ENCODE measurements around the gene PRSS53.
"Not testable (repeated sequence)": the region's sequence is repeated elsewhere in the genome, so short reads cannot be mapped to it uniquely, and the experiment has no call there.

PRSS53 gene

GRCh38 chr16:31108794-31109558, 20.2 kb upstream of the PRSS53 start:
- Mint-ChIP-seq H3K4me3 (peak overlapping the region; percentile 90), H3K27me3 (no peaks in the 10 kb centered on the region), H3K27ac (peak overlapping the region; percentile 22), H3K36me3 (no peaks in the 10 kb centered on the region), H3K9me3 (ENCODE audit: low read depth) (no peaks in the 10 kb centered on the region), H3K4me1 (ENCODE audit: low read depth) (peaks cover 20% of the 10 kb centered on the region)

GRCh38 chr16:31108035-31108793, 19.5 kb upstream of the PRSS53 start, which contains the start of gene BCKDK:
TSS of gene BCKDK (plus strand) at chr16:31108386. CDS start at chr16:31109224, 838 bp downstream.
- Mint-ChIP-seq H3K4me3 (peak within 1 kb of the TSS; percentile 90), H3K9me3 (ENCODE audit: low read depth) (no peaks in the 10 kb centered on the region), H3K4me1 (ENCODE audit: low read depth) (peaks cover 18% of the 10 kb centered on the region), H3K27me3 (no peaks in the 10 kb centered on the region), H3K27ac (peak within 1 kb of the TSS; percentile 93), H3K36me3 (no peaks in the 10 kb centered on the region)

GRCh38 chr16:31107465-31107867, 18.7 kb upstream of the PRSS53 start:
- H3K27me3 Mint-ChIP-seq: no peaks in the 10 kb centered on the region
- H3K4me1 Mint-ChIP-seq (ENCODE audit: low read depth): peaks cover 18% of the 10 kb centered on the region
- peak overlapping the region; percentile 88 for H3K4me3 Mint-ChIP-seq
- H3K27ac Mint-ChIP-seq: peak overlapping the region; percentile 93
- H3K9me3 Mint-ChIP-seq (ENCODE audit: low read depth): no peaks in the 10 kb centered on the region
- no peaks in the 10 kb centered on the region for H3K36me3 Mint-ChIP-seq

- H3K4me3 Mint-ChIP-seq: peak overlapping the region; percentile 88
- no peak overlapping the region for H3K27ac Mint-ChIP-seq
Measured at GRCh38 chr16:31106509-31107464, 18.0 kb upstream of the PRSS53 start.

GRCh38 chr16:31105677-31106213, 17.0 kb upstream of the PRSS53 start:
- Mint-ChIP-seq H3K4me3 (peak overlapping the region; percentile 42), H3K36me3 (no peaks in the 10 kb centered on the region), H3K27ac (peak overlapping the region; percentile 16), H3K4me1 (ENCODE audit: low read depth) (peaks cover 18% of the 10 kb centered on the region), H3K9me3 (ENCODE audit: low read depth) (no peaks in the 10 kb centered on the region), H3K27me3 (no peaks in the 10 kb centered on the region)

More at GRCh38 chr16:31106509-31107464, 18.0 kb upstream of the PRSS53 start:
- Mint-ChIP-seq H3K36me3 (no peaks in the 10 kb centered on the region), H3K27me3 (no peaks in the 10 kb centered on the region), H3K9me3 (ENCODE audit: low read depth) (no peaks in the 10 kb centered on the region), H3K4me1 (ENCODE audit: low read depth) (peaks cover 18% of the 10 kb centered on the region)

GRCh38 chr16:31100876-31101641, 12.3 kb upstream of the PRSS53 start:
- H3K4me1 Mint-ChIP-seq (ENCODE audit: low read depth); H3K36me3 Mint-ChIP-seq; H3K27me3 Mint-ChIP-seq; H3K27ac Mint-ChIP-seq; H3K9me3 Mint-ChIP-seq (ENCODE audit: low read depth); H3K4me3 Mint-ChIP-seq: not testable (repeated sequence)

- H3K4me1 Mint-ChIP-seq (ENCODE audit: low read depth): peaks cover 7% of the 10 kb centered on the region
- H3K36me3 Mint-ChIP-seq: no peaks in the 10 kb centered on the region
- no peak overlapping the region for H3K4me3 Mint-ChIP-seq
- H3K27ac Mint-ChIP-seq: no peak overlapping the region
- H3K9me3 Mint-ChIP-seq (ENCODE audit: low read depth): no peaks in the 10 kb centered on the region
- no peaks in the 10 kb centered on the region for H3K27me3 Mint-ChIP-seq
Measured at GRCh38 chr16:31099860-31100638, 11.3 kb upstream of the PRSS53 start.

- Mint-ChIP-seq H3K27me3 (no peaks in the 10 kb centered on the region), H3K36me3 (no peaks in the 10 kb centered on the region), H3K4me1 (ENCODE audit: low read depth) (peaks cover 23% of the 10 kb centered on the region), H3K9me3 (ENCODE audit: low read depth) (no peaks in the 10 kb centered on the region), H3K27ac (peak within 1 kb of the TSS; percentile 87), H3K4me3 (peak within 1 kb of the TSS; percentile 97)
Measured at GRCh38 chr16:31094424-31095120, 5.8 kb upstream of the PRSS53 start, which contains the start of gene VKORC1. TSS of gene VKORC1 (minus strand) at chr16:31094797. CDS start at chr16:31094729, 68 bp downstream.

- no peaks in the 10 kb centered on the region for H3K27me3 Mint-ChIP-seq
- peaks cover 23% of the 10 kb centered on the region for H3K4me1 Mint-ChIP-seq (ENCODE audit: low read depth)
- no peaks in the 10 kb centered on the region for H3K9me3 Mint-ChIP-seq (ENCODE audit: low read depth)
- H3K36me3 Mint-ChIP-seq: no peaks in the 10 kb centered on the region
- peak overlapping the region; percentile 87 for H3K27ac Mint-ChIP-seq
- peak overlapping the region; percentile 97 for H3K4me3 Mint-ChIP-seq
Measured at GRCh38 chr16:31094088-31094423, 5.3 kb upstream of the PRSS53 start.

GRCh38 chr16:31093132-31093703, 4.5 kb upstream of the PRSS53 start:
- Mint-ChIP-seq H3K27me3 (no peaks in the 10 kb centered on the region), H3K4me3 (peak overlapping the region; percentile 63), H3K36me3 (no peaks in the 10 kb centered on the region), H3K27ac (no peak overlapping the region), H3K9me3 (ENCODE audit: low read depth) (no peaks in the 10 kb centered on the region), H3K4me1 (ENCODE audit: low read depth) (peaks cover 23% of the 10 kb centered on the region)

GRCh38 chr16:31092330-31092729, 3.6 kb upstream of the PRSS53 start:
- Mint-ChIP-seq H3K4me3 (peak overlapping the region; percentile 63), H3K9me3 (ENCODE audit: low read depth) (no peaks in the 10 kb centered on the region), H3K36me3 (no peaks in the 10 kb centered on the region), H3K27me3 (no peaks in the 10 kb centered on the region), H3K27ac (no peak overlapping the region), H3K4me1 (ENCODE audit: low read depth) (peaks cover 23% of the 10 kb centered on the region)

GRCh38 chr16:31090540-31090939, 1.8 kb upstream of the PRSS53 start:
- H3K9me3 Mint-ChIP-seq (ENCODE audit: low read depth): no peaks in the 10 kb centered on the region
- peaks cover 18% of the 10 kb centered on the region for H3K4me1 Mint-ChIP-seq (ENCODE audit: low read depth)
- H3K36me3 Mint-ChIP-seq: no peaks in the 10 kb centered on the region
- H3K27ac Mint-ChIP-seq: no peak overlapping the region
- no peaks in the 10 kb centered on the region for H3K27me3 Mint-ChIP-seq
- no peak overlapping the region for H3K4me3 Mint-ChIP-seq
